HepG2 (cell line): ENCODE measurements around the gene HSPA1B. TPM values are rescaled to one million over a fixed set of nuclear protein-coding genes. Genes with fewer than 3 reads are reported as not detected.

Experiments used
- ATAC-seq: fragments of 200-7000 bp; cut with Tn5 transposase; 3 replicates; pipeline ENCODE4 v1.9.1; 2020; ENCODE audit warnings: mild to moderate bottlenecking, moderate library complexity
- BruUV-seq: library from RNA; stranded (reverse); fragments of 400-500 nt; replicated peaks from 2 replicates; lab custom pipeline; 2021; lab: Mats Ljungman, UMichigan
- CTCF ChIA-PET: fragments of 300-600 bp; formaldehyde crosslinking; extraction: SDS; loops from one replicate; lab custom pipeline; 2021; ENCODE audit warnings: low total read pairs, inconsistent platforms, low intra/inter-chr PET ratio; lab: Yijun Ruan, JAX
- POLR2A ChIA-PET: fragments of 350-600 bp; sonication (Branson Sonifier 250); formaldehyde crosslinking; loops from one replicate; lab custom pipeline; 2020; ENCODE audit warnings: antibody characterized with exemption, inconsistent platforms; lab: Yijun Ruan, JAX
- DNase-seq: peaks from one replicate; pipeline ENCODE4 v3.0.0-alpha.2; 2015; ENCODE audit warnings: low spot score
- FAIRE-seq: peaks from 3 replicates; lab custom pipeline; 2011; peaks lifted over from hg19 to GRCh38; lab: Jason Lieb, UNC
- H2AFZ ChIP-seq: one replicate; pipeline ENCODE4 v1.6.1; 2011; ENCODE audit warnings: low read length, inconsistent platforms
- H3K27ac ChIP-seq: fragments of 300-600 bp; 3 replicates; pipeline ENCODE4 v1.8.0; 2011; ENCODE audit warnings: mixed run types, mild to moderate bottlenecking, mixed read lengths, low read length, inconsistent platforms; ENCODE audit not compliant: insufficient read depth; ENCODE audit errors: extremely low read length
- H3K27me3 ChIP-seq, 2 experiments: fragments of 200-600 bp in 1 of 2; 2 replicates in 1 of 2; 3 replicates in 1 of 2; pipeline versions ENCODE4 v1.6.0 to v1.8.0; 2011; ENCODE audit warnings: low read length in 2 of 2, mild to moderate bottlenecking in 2 of 2, moderate library complexity in 2 of 2, inconsistent platforms in 1 of 2; ENCODE audit not compliant: insufficient read depth in 2 of 2, control insufficient read depth in 1 of 2
- H3K36me3 ChIP-seq, 2 experiments: fragments of 200-600 bp in 1 of 2; replicated peaks in 1 of 2; 2 replicates in 1 of 2; 3 replicates in 1 of 2; pipeline versions ENCODE4 v1.5.1 to v1.8.0; 2011; ENCODE audit warnings: low read length in 2 of 2, inconsistent platforms in 1 of 2; ENCODE audit not compliant: insufficient read depth in 2 of 2, control insufficient read depth in 1 of 2
- H3K4me1 ChIP-seq: 2 replicates; pipeline ENCODE4 v1.5.1; 2012; ENCODE audit warnings: low read length, inconsistent platforms; ENCODE audit not compliant: insufficient read depth
- H3K4me2 ChIP-seq: 2 replicates; pipeline ENCODE4 v1.6.0; 2011; ENCODE audit warnings: low read depth, low read length, inconsistent platforms
- H3K4me3 ChIP-seq, 3 experiments: fragments of 200-600 bp in 1 of 3; sonication (generic), shearing (Covaris generic) in 1 of 3; replicated peaks in 1 of 3; 2 replicates each; pipeline ENCODE4 v1.5.1; 2011 to 2016; ENCODE audit warnings: low read length in 3 of 3, inconsistent platforms in 2 of 3, low read depth in 2 of 3, mild to moderate bottlenecking in 2 of 3, control low read depth in 1 of 3, mixed read lengths in 1 of 3; ENCODE audit not compliant: insufficient read depth in 1 of 3
- H3K79me2 ChIP-seq: one replicate; pipeline ENCODE4 v1.6.1; 2011; ENCODE audit warnings: low read length, inconsistent platforms; ENCODE audit not compliant: insufficient read depth
- H3K9ac ChIP-seq: 2 replicates; pipeline ENCODE4 v1.6.0; 2011; ENCODE audit warnings: mild to moderate bottlenecking, low read depth, low read length, inconsistent platforms; ENCODE audit not compliant: insufficient read depth
- H3K9me3 ChIP-seq: 2 replicates; pipeline ENCODE4 v1.5.1; 2012; ENCODE audit warnings: mild to moderate bottlenecking, low read length
- H4K20me1 ChIP-seq: 2 replicates; pipeline ENCODE4 v1.6.0; 2011; ENCODE audit warnings: inconsistent platforms, mild to moderate bottlenecking, low read length, moderate library complexity; ENCODE audit not compliant: insufficient read depth
- CEBPB ChIP-seq: IDR thresholded peaks from 2 replicates; pipeline ENCODE4 v1.6.1; 2011; ENCODE audit warnings: low read depth, low read length, improper control_type of control experiment, borderline replicate concordance
- CEBPZ ChIP-seq: IDR thresholded peaks from 2 replicates; pipeline ENCODE4 v1.6.1; 2012; ENCODE audit warnings: low read length, improper control_type of control experiment
- RNF219 ChIP-seq: sonication (generic); formaldehyde crosslinking; IDR thresholded peaks from 2 replicates; pipeline ENCODE4 v1.5.0; 2020; ENCODE audit warnings: mild to moderate bottlenecking, missing genetic modification reagents
- SKIL ChIP-seq: sonication (generic); formaldehyde crosslinking; IDR thresholded peaks from 2 replicates; pipeline ENCODE4 v1.8.0; 2022; ENCODE audit warnings: missing genetic modification reagents, mild to moderate bottlenecking, moderate library complexity, borderline replicate concordance
- SRY ChIP-seq: sonication (generic); formaldehyde crosslinking; IDR thresholded peaks from 2 replicates; pipeline ENCODE4 v1.8.0; 2022; ENCODE audit warnings: mild to moderate bottlenecking, missing genetic modification reagents
- WGBS: methylation state at CpG from one replicate; pipeline ENCODE4 v1.1.6; 2017; ENCODE audit warnings: low lambda C conversion rate; 5-methylcytosine and 5-hydroxymethylcytosine counted together
- in situ Hi-C: cut with HindIII; loops from 2 replicates; pipeline ENCODE4 v1.10.0; 2017; ENCODE audit warnings: low pct_unique_long_range_greater_than_20kb; ENCODE audit not compliant: extremely low pct_ligation_motif_present
- intact Hi-C: fragments of 100-400 bp; cut with micrococcal nuclease; formaldehyde crosslinking; loops from one replicate; pipeline ENCODE4 v1.10.0; 2022; ENCODE audit not compliant: unreplicated experiment
- polyA plus RNA-seq, 8 experiments: library from polyadenylated mRNA; depleted of rRNA in 3 of 8; stranded (reverse) in 7 of 8; unstranded in 1 of 8; fragments of >200 nt; fragmentation: Illumina TruSeq in 4 of 8; extraction: Trizol in 4 of 8; gene quantifications; 2 replicates each; pipeline versions ENCODE4 v1.2.1 to v1.2.3, GENCODE V29; 2011 to 2016; ENCODE audit warnings: low read depth in 4 of 8, missing spikeins in 1 of 8, mixed read lengths in 1 of 8; ENCODE audit not compliant: insufficient read depth in 1 of 8
- total RNA-seq, 5 experiments: library from RNA; depleted of rRNA; stranded (reverse); fragments of >200 nt; fragmentation: Illumina TruSeq; extraction: Trizol; gene quantifications; 2 replicates each; pipeline ENCODE4 v1.2.3, GENCODE V29; 2016; ENCODE audit warnings: low read depth in 1 of 5

The HSPA1B gene
- total and polyA plus RNA-seq, 2 of the 13 experiments (the other 11 are each of a cell fraction or from before 2014, with no cell fraction given) = 26.0 to 186 TPM

GRCh38 chr6:31858707-31859106 is 31.2 kb downstream of the HSPA1B start:
- no peak for DNase-seq

More at GRCh38 chr6:31858707-31859106, 31.2 kb downstream of the HSPA1B start:
- no TSS peak for BruUV-seq
- intact Hi-C loops = no loop called here
- Histone ChIP-seq H3K4me1 (peaks cover 38% of the 10 kb centered on the region), H3K9ac (no peak overlapping the region), H3K9me3 (no peaks in the 10 kb centered on the region), H4K20me1 (no peaks in the 10 kb centered on the region), H3K4me2 (no peak overlapping the region), H3K27ac (no peak overlapping the region), H3K79me2 (peaks cover 25% of the 10 kb centered on the region), H3K36me3 (peaks cover 8 to 33% of the 10 kb centered on the region in 2 experiments; a peak in 4 of 5 replicates)
- CTCF ChIA-PET = no interaction called here
- 96% methylated on average over 8 of the region's 8 CpGs for WGBS
- no peak for ATAC-seq
- POLR2A ChIA-PET = interaction anchor here (0.7 to 4.1 kb wide), 3 partner anchors 14 to 31 kb away, joined by 3 to 27 read pairs (median 4); partner anchors contain the start of gene HSPA1B
- no peak for TF ChIP-seq CEBPZ
- TF ChIP-seq CEBPB = peak; percentile 53; the same call in 1 of the 2 replicates
- TF ChIP-seq SKIL (CRISPR knock-in tag) = no peak
- no peak for TF ChIP-seq SRY (CRISPR knock-in tag)
- TF ChIP-seq RNF219 (CRISPR knock-in tag) = no peak
- TF ChIP-seq, all 625 proteins: peak for 1
- no peaks in the 10 kb centered on the region; a peak in 1 of 5 replicates for H3K27me3 ChIP-seq
- in situ Hi-C loops = no loop called here
- H2AFZ ChIP-seq = no peak overlapping the region
- no peak overlapping the region for H3K4me3 ChIP-seq
- FAIRE-seq = no peak
